Iris pigment epithelial cell (primary cell): ENCODE data around the gene UGT1A9.

Experiments used
- DNase-seq: peaks from one replicate; pipeline ENCODE4 v3.0.0-alpha.2; 2011; ENCODE audit warnings: low read depth

The UGT1A9 gene

DNA sequence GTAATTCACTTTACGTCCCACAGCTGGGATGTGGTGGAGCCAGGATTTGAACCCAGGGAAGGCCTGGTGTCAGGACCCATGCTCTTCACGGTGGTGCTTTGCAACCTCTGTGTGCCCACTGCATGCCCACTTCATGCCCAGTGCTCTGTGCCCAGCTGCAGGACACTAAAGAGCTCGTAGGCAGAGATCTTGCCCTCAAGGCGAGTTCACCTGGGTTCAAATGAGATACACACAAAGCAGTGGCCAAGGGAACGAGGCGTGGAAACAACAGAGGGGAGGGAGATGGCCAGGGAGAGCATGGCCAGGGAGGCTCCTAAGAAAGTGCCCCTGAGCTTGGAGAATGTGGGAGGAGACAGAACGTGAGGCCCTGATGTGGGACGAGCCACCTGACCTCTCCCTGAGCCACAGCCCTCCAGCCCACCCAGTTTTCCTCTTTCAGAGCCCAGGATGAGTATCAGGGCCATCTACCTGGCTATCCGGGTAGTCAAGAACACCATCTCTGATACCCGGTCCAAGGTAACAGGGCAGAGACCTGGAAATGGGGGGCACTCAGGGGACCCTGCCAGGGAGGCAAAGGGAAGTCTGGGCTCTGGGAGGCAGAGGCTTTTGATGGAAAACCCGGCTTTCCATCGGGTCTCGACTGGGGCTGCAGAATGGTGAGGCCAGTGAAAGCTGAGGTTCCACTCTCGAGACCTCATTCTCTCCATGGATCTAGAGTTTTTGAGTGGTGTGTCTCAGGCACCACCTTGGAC lies 126.8 kb downstream of the UGT1A9 start:
- no peak for DNase-seq

DNA sequence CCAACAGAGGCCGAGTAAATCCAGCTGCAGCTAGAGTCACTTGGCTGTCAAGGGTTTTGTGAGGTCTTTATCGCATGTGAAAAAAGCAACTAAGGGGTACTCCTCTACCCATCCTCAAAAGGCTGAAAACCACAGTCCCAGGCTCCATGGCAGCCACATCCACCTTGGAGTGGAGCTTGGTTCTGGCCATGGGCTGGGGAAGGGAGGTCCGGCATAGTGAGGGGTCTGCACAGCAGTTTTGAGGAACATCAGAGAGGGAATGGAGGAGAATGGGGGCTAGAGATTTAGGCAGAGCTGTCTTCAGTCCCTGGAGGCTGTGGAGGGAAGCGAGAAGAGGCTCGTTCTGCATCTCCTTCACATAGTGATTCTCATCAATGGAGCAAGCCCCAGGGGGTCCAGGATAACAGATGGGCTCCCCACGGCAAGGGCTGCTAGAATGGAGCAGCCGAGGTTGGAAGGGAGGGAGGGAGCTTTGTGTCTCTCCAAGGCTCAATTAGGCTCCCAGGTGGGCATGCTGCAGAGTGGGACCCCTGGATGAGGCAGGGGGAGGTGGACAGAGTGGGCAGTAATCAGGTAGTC lies 127.5 kb downstream of the UGT1A9 start:
- no peak for DNase-seq

DNA sequence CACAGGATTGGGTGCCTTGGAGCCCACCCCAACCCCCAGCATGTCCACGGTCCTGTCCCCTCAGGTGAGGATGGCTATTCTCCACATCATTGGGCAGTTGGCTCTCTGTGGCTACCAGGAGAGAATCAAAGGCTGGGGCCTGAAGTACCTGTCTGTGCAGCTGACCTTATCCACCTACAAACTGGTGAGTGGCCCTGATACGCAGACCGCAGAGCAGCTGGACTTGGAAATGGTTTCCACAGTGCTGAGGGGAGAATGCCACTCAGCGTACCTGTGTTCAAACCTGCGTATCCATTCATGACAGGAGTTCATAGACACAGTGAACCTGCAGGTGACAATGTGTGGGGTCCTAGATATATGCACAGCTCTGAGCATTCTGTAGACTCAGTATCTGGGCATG lies 128.0 kb downstream of the UGT1A9 start:
- DNase-seq, result no peak

DNA sequence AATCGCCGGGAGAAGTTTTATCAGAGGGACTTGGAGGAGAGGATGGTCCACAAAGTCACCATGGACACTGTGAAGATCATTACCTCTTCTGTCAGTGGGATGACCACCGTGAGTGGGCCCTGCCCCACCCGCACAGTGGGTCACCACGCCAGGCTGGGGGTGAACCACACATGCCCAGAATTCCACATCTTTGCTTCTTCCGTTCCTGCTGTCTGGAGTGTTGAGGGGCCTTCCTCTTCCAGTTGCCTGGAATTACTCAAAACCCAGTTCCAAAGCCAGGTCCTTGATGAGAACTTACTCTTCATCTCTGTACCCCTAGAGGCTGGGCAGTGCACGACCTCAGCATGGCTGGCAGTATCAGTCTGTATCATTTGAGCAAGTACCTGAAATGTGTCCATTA lies 128.5 kb downstream of the UGT1A9 start:
- no peak for DNase-seq

DNA sequence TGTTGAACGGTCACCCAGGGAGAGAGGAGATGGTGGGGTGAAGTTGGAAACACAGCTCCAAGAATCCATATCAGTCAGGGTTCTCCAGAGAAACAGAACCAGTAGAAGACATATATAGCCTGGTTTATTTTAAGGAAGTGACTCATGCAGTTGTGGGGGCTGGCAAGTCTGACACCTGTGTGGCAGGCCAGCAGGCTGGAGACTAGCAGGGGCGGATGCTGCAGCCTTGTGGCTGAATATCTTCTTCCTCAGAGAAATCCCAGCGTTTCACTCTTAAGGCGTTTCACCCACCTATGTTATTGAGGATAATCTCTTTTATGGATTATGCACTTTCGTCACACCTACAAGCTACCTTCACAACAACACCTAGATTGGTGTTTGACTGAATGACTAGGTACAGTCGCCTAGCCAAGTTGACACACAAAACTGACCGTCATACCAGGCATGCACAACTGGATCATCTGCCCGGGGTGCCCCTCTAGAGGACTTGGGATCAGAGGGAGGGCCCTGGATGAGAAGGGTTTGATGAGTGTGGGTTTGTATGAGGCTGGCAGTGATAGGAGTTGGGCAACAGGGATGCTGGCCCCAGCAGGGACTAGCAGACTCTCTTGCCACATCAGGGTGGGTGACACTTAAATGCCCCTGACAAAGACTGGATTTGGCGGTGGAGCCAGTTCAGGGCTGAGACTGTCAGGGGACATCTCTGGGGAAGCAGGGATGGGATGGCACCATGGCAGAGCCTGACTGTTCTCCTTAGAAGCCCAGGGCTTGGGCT lies 129.8 kb downstream of the UGT1A9 start:
- DNase-seq, result peak; percentile 22

DNA sequence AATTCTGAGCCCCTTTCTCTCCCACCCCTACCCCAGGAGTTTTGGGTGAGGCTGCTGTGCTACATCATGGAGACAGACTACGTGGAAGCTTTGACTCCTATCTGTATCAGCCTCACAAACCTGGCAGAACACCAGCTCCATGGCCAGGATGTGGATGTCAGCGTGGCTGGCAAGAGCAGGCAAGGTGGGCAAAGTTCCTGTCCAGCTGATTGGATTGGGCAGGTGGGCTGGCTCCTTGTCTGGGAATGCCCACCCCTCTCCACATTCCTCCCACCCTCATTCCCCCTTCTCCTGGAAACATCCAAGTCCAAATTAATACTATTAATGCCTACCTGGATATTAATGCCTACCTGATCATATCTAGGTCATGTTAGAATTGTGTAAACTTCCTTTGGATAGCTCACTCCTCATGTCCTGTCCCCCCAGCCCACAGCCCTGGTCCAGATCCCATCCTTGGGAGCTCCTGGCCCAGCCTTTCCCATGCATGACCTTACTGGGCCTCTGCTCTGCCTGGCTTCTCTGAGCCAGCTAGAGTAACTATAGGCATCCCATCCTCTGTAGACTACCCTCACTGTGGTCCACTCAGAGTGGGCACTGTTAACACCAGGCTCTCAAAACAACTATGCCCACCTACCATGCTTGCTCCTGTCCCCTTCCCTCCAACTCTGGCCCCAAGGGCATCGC lies 130.6 kb downstream of the UGT1A9 start:
- DNase-seq, result no peak

DNA sequence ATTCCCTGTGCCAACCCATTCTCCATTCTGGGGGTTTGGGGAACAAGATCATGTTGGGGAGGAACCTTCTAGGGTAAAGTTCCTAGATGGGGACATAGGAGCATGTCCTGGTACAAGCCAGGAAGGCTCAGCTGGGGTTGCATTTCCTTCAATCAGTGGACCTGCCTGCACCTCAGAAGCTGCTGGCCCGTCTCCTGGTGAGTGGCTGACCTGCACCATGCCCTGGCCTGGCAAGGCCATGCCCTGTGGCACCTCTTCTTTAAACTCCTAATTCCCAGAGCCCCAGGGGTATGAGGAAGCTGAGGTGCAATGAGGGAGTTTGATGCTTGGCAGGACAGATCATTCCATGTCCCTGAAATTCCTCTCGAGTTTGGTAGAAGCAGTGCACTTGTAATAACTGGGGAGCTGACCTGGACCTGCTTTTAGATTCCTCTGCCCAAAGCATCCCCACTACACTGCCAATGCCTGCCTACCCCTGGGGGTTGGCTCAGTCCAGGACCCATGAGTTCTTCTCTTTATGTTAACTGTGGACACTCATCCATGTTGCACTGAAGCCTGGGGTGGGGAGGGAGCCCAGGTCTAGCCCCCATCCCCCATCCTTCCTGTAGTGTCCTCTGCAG lies 131.7 kb downstream of the UGT1A9 start:
- DNase-seq, result no peak

DNA sequence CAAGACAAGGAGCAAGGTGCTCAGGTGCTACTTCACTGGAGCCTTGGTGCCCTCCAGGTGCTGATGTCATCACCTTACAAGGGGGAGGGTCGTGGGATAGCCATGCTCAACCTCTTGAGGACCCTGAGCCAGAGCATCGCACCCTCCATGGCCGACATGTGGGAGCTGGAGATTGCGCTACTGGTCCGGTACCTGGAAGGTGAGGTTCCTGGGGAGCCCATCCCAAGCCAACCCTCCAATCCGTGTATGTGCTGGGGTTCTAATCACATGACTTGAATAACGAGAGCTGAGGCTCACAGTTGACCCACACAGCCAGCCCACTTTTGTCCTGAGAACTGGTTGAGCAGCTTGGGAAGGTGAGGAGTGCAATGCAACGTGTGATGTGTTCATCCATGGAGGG lies 132.3 kb downstream of the UGT1A9 start:
- no peak for DNase-seq

DNA sequence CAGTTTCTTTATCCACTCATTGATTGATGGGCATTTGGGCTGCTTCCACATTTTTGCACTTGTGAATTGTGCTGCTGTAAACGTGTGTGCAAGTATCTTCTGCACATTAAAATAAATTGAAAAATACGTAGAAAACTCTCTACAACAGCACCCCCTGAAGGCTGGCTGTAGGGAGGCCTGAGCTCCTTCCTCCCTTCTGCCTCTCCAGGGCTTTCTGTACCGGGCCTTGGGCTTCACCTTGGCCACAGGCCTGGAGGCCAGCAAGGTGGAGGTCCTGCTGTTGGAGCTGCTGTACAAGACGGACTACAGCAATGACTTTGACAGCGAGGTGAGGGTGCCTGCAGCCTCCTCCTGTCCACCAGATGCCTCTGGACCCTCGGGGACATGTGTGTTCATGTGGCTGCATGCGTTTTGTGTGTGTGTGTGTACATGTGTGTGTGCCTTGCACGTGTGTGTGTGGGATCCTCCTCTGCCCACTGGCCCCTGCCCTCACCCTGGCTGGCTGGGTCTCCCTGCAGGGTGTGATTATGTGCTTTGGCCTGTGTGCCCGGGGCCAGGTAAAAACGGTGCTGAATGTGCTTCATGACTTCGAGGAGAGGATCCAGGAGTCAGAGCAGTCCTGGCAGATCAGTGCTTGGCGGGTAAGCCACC lies 135.6 kb downstream of the UGT1A9 start:
- DNase-seq, result peak; percentile 3

DNA sequence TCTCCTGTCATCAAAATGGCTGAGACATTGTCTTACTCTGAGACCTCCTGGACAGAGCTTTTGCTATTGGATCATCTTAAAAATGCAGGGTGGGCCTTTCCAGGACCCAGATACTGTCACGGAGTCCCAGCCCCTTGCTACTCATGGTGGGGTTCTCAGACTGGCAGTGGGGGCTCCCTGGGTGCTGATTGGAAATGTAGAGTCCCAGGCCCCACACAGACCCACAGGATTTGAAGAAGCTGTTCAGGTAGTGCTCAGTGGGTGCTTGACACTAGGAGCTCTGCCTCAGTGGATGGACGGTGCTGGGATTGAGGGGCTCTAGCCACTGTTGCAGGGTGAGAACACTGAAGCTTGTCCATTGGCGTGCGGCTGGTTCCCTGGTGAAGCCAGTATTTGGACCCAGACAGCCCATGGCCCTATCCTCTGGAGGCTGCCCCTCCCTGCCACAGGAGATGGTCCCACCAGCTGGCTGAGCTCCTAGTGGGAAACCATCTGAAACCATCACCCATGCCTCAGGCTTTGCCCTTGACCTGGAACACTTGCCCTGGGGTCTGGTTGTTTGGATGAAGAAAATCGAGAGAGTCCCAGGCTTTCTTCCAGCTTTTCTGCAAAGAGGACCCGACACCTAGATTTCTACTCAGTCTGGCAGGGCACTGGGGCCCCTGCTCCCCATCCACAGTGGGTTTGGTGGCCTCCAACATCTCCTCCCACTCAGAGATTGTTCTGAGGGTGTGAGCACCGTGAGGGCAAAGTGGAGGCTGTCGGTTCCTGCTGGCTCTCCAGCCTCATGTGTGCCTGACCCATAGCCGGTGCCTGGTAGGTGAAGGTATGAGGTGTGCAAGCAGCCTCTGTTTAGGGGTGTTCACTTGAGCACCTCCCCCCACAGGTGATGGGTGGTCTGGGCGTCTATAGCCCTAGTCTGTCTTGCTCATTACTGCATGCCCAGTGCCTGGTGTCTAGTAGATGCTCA lies 136.6 kb downstream of the UGT1A9 start:
- no peak for DNase-seq

DNA sequence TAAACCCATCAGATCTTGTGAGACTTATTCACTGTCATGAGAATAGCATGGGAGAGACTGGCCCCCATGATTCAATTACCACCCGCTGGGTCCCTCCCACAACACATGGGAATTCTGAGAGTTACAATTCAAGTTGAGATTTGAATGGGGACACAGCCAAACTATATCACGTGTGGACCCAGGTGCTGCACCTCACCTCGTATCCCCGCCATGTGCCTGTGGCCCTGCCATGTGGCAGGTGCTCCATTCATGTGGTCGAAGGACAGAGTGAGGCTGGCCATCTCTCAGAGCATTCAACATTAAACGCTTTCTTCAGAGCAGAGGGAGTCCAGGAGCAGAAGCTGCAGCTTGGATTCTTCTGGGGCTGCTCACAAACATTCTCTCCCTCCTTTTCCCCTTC lies 138.7 kb downstream of the UGT1A9 start:
- DNase-seq, result no peak

DNA sequence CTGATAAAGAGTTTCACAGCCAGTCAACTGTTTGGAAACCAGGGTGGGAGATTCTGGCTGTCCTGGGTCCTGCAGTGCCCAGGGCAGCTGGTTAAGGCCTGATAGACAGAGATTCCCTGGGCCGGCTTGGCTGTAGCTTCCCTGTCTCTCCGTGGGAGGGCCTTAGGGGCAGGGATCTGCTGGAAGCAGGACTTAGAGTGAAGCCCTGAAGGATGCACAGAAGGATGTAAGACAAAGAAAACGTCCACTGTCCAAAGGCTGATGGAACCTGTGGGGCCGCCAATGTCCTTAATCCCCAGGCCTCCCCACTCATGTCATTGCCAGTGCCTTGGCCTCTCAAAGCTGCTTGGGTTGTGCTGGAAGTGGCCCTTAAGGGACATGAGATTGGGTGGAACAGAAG lies 139.4 kb downstream of the UGT1A9 start:
- no peak for DNase-seq

DNA sequence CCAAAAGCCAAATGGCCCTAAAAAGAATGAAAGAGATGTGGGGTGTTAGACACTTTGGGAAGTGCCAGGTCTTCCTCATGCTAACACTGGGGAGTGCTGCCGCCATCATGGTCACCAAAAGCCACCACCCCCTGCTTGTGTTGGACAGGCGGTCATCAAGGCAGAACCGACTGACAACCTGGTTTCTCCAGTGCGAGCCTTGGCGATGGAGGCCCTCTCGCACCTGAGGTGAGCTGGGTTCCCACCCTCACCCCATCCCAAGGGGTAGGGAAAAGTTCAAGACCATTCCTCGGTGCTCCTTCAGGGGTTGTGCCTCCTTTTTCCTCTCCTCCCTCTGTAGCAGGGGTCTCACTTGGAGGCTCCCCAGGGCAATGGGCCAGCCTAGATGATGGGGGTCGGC lies 140.0 kb downstream of the UGT1A9 start:
- no peak for DNase-seq

DNA sequence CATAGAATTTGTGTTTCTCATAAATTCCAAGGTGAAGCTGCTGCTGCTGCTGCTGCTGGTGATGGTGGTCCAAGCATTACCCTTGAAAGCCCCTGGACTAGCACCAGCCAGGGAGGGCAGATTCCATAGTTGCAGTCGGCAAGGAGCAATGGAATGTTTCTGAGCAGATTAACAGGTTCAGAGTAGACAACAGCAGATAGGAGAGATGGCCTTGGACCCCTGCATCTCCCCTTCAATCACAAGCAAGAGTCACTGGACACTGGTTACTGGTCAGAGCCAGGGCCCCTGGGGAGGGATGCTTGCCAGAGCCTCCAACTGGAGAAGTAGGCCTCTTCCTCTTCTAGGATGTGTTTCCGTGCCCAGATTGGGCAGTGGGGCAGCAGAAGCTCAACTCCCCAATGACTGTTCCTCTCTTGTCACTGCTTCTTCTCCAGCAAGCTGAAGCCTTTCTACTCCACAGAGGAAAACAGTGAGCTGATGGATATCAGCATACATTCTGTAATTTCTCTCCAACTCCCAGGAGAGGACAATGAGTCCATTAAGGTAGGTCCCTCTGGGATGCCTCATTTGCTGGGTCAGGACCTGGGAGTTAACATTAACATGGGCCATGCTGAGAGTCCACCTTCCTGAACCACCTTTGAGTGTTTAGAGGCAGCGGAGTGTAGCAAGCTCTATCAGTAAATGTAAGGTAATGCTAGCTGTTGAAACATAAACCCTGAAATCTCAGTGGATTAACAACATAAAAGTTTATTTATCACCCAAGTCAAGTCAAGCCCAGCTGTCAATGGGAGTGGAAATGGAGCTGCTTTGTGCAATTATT lies 141.7 kb downstream of the UGT1A9 start:
- DNase-seq, result no peak

DNA sequence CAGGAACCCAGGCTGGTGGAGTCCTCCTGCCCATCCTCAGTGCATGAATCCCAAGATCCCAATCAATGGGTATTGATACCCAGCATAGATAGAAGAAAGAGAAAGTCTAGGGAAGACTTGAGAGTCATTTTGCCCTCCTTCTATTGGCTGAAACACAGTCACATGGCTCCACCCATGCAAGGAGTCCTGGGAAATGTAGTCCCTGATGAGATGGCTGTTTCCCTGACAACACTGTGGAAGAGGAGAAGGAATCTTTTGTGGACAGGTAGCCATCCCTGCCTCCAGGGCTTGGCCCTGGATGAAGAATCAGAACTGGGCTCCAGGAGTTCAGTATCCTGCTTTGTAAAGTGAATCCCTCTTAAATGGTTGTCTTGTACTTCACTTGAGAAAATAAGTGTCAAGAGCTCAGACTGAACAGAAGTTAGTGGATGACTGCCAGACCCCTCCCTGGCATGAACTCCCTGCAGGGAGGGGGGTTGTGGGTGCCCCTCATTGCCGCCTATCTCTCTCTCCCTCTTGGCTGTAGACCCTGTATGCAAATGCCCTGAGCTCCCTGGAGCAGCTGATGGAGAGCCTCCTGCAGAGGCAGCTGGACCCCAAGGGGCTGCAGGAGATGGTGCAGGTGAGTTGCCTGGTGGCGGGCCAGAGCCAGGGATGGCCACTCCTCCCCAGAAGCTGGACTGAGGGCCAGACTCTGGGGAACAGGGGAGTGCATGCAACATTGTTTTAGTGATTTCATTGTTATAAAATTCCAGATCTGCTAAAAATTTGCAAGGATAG lies 142.5 kb downstream of the UGT1A9 start:
- DNase-seq, result peak; percentile 22

DNA sequence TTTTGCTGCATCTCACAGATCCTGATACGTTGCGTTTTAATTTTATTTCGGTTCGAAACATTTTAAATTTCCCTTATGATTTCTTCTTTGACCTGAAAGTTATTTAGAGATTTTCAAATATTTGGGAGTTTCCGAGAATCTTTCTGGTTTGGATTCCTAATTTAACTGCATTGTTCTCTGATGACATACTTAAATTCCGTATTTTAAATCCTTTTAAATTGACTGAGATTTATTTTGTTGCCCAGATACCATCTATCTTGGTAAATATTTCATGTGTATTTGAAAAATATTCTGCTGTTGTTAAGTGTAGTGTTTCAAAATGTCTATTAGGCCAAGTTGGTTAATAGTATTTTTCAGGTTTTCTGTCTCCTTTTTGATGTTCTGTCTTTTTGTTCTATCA lies 144.2 kb downstream of the UGT1A9 start:
- DNase-seq, result no peak

DNA sequence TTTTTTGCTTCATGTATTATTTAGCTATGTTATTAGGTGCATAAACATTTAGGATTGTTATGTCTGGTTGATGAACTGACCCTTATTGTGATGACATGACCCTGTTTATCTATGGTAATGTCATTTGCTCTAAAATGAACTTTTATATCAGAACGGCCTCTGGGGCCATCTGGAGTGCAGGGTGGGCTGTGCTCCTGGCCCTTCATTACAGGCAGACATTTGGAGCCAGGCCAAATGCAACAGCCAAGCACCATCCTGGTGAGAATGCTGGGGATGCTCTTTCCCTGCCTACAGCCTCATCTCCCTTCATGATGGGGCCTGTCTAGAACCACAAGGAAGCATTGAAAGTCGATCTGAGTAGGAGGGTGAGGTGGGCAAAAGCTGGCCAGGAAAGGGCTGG lies 144.6 kb downstream of the UGT1A9 start:
- no peak for DNase-seq

DNA sequence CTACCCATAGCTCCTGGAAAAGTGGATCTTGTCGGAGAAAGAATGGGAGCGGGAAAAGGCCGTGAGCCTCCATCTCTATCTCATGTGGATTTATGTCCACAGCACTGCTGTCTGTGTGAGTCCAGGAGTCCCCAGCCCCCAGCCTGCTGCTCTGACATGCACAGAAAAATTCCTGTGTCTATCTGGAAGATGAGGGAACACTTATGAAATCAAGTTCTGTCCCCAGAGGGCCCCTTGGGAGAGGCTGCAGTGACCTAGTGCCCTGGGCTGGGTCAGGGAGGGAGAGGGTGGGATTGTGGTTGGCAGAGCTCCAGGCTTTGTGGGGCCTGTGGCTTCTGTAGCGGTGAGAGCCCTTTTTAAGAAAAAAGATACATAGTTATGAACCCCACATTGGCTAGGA lies 145.1 kb downstream of the UGT1A9 start:
- DNase-seq, result no peak

DNA sequence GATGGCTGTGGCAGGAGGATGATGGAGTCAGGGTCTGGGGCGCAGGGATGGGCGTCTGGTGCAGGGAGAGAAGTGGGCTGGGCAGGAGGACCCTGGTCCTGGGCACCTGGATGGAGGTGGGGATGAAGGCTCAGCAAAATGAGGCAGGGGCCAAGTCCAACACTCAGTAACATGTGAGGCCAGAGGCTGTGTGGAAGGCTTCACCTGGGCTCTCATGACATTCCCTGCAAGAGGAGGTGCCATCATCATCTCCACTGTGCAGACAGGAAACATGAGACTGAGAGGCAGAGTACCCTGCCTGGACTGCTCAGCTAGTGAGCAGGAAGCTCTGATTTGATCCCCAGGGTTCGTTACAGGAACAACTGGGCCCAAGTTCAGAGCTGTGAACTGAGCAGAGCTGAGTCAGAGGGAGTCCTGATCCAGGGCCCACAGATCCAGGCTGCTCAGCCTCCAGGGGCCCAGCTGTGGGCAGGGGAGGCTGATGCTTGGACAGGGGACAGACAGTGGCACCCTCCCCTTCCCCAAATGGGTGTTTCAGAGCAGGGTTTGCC lies 145.7 kb downstream of the UGT1A9 start:
- DNase-seq, result peak; percentile 37
